A549 treated with RU486 at 1 μM for 4 hours (cell line): Measurements from ENCODE around the gene NLRP4. TPM values are rescaled to one million over a fixed set of nuclear protein-coding genes. Genes with fewer than 3 reads are reported as not detected.

Source experiments
- total RNA-seq: library from RNA; stranded (reverse); fragments of 200-300 nt; extraction: Qiagen RNA extraction; gene quantifications from 5 replicates; pipeline ENCODE4 v1.2.3, GENCODE V29; 2022; ENCODE audit warnings: low read depth

Gene NLRP4, protein sequence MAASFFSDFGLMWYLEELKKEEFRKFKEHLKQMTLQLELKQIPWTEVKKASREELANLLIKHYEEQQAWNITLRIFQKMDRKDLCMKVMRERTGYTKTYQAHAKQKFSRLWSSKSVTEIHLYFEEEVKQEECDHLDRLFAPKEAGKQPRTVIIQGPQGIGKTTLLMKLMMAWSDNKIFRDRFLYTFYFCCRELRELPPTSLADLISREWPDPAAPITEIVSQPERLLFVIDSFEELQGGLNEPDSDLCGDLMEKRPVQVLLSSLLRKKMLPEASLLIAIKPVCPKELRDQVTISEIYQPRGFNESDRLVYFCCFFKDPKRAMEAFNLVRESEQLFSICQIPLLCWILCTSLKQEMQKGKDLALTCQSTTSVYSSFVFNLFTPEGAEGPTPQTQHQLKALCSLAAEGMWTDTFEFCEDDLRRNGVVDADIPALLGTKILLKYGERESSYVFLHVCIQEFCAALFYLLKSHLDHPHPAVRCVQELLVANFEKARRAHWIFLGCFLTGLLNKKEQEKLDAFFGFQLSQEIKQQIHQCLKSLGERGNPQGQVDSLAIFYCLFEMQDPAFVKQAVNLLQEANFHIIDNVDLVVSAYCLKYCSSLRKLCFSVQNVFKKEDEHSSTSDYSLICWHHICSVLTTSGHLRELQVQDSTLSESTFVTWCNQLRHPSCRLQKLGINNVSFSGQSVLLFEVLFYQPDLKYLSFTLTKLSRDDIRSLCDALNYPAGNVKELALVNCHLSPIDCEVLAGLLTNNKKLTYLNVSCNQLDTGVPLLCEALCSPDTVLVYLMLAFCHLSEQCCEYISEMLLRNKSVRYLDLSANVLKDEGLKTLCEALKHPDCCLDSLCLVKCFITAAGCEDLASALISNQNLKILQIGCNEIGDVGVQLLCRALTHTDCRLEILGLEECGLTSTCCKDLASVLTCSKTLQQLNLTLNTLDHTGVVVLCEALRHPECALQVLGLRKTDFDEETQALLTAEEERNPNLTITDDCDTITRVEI
- not detected in 5 replicates for total RNA-seq

GRCh38 chr19:55836340-55836739 lies at the start of gene NLRP4:
TSS of gene NLRP4 (plus strand) at chr19:55836540. CDS start at chr19:55852081, 15,541 bp downstream.

GRCh38 chr19:55831846-55832245 lies 4.5 kb upstream of the NLRP4 start, which contains the start of gene NLRP11:
TSS of gene NLRP11 (minus strand) at chr19:55831999. CDS start at chr19:55818174, 13,825 bp downstream.

Other genes with a start within 250 kb of the NLRP4 start
- 22.4 to 26.6 TPM (median 25.4 TPM) in 5 replicates for gene FIZ1, start 237.0 kb upstream of the NLRP4 start, total RNA-seq
- 12.9 to 20.5 TPM (median 17.4 TPM) in 5 replicates for gene ZNF524, start 236.3 kb upstream of the NLRP4 start, total RNA-seq
- gene ZNF865, start 230.9 kb upstream of the NLRP4 start, total RNA-seq = 7.3 to 16.1 TPM (median 12.2 TPM) in 5 replicates
- 4.6 to 6.7 TPM (median 6.5 TPM) in 5 replicates for gene ZNF784, start 212.0 kb upstream of the NLRP4 start, total RNA-seq
- 29.8 to 60.8 TPM (median 53.2 TPM) in 5 replicates for gene ZNF580, start 195.5 kb upstream of the NLRP4 start, total RNA-seq
- 35.3 to 52.1 TPM (median 49.6 TPM) in 5 replicates for gene ZNF581, start 192.9 kb upstream of the NLRP4 start, total RNA-seq
- gene CCDC106, start 188.3 kb upstream of the NLRP4 start, total RNA-seq = 15.2 to 19.9 TPM (median 19.1 TPM) in 5 replicates
- gene U2AF2, start 181.5 kb upstream of the NLRP4 start, total RNA-seq = 265 to 295 TPM (median 292 TPM) in 5 replicates
- 123 to 213 TPM (median 191 TPM) in 5 replicates for gene EPN1, start 161.3 kb upstream of the NLRP4 start, total RNA-seq
- not detected in 5 replicates for gene NLRP9, start 98.1 kb upstream of the NLRP4 start, total RNA-seq
- gene RFPL4A, start 77.4 kb upstream of the NLRP4 start, total RNA-seq = 0.22 to 0.86 TPM (median 0.56 TPM) in 5 replicates
- gene RFPL4AL1, start 67.4 kb upstream of the NLRP4 start, total RNA-seq = not detected in 5 replicates
- gene NLRP11, start 4.5 kb upstream of the NLRP4 start, total RNA-seq = 0.06 TPM in 1 of 5 replicates, not detected in the others
- gene NLRP13, start 95.8 kb downstream of the NLRP4 start, total RNA-seq = not detected in 5 replicates
- not detected in 5 replicates for gene NLRP8, start 111.3 kb downstream of the NLRP4 start, total RNA-seq
- gene NLRP5, start 150.2 kb downstream of the NLRP4 start, total RNA-seq = not detected in 5 replicates